ENCODE results near the gene FMO3.

DNA sequence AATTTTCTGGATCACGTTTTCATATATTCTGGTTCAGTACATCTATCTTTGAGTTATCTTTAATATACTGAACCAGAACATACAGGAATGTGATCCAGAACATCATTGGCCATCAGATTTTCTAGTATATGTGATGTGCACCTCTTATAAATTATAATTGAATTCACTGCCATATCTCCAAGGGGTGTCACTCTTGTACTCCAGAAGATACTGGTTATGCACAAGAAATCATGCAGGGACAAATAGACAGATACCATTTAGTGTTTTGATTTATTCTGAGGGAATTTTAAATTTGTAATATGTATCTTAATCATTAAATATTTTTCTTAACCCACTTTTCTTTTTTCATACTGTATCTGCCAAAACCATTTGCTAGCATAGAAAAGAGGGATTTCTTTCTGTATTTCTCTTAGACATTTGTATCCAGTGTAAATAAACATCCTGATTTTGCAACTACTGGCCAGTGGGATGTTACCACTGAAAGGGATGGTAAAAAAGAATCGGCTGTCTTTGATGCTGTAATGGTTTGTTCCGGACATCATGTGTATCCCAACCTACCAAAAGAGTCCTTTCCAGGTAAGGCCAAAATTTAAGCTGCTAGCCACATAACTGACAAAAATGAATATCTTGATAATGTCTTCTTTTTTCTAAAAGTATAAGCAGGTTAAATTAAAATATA is 16.7 kb downstream of the FMO3 start:
- TF ChIP-seq, protein P1, sequence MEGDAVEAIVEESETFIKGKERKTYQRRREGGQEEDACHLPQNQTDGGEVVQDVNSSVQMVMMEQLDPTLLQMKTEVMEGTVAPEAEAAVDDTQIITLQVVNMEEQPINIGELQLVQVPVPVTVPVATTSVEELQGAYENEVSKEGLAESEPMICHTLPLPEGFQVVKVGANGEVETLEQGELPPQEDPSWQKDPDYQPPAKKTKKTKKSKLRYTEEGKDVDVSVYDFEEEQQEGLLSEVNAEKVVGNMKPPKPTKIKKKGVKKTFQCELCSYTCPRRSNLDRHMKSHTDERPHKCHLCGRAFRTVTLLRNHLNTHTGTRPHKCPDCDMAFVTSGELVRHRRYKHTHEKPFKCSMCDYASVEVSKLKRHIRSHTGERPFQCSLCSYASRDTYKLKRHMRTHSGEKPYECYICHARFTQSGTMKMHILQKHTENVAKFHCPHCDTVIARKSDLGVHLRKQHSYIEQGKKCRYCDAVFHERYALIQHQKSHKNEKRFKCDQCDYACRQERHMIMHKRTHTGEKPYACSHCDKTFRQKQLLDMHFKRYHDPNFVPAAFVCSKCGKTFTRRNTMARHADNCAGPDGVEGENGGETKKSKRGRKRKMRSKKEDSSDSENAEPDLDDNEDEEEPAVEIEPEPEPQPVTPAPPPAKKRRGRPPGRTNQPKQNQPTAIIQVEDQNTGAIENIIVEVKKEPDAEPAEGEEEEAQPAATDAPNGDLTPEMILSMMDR (conservative IDR thresholded peaks at IDR 0.05; ENCODE audit: low read depth, low read length): no peak
- TF ChIP-seq RCOR1 (IDR thresholded peaks at IDR 0.05; ENCODE audit: insufficient replicate concordance, low read length) (no peak), POLR2A (IDR thresholded peaks at IDR 0.05; ENCODE audit: low read depth, low read length) (no peak), CHD1 (IDR thresholded peaks at IDR 0.05; ENCODE audit: low read depth, low read length) (no peak), MXI1 (IDR thresholded peaks at IDR 0.05; ENCODE audit: borderline replicate concordance, low read depth, low read length) (no peak), RAD21 (IDR thresholded peaks at IDR 0.05; ENCODE audit: low read length) (no peak), MAZ (IDR thresholded peaks at IDR 0.05; ENCODE audit: borderline replicate concordance, low read depth, low read length) (no peak), RFX5 (IDR thresholded peaks at IDR 0.05; ENCODE audit: low read depth, low read length) (no peak), CEBPB (IDR thresholded peaks at IDR 0.05; ENCODE audit: low read depth, low read length) (peak; percentile 62), SMC3 (IDR thresholded peaks at IDR 0.05; ENCODE audit: low read depth, low read length) (no peak), MAFK (IDR thresholded peaks at IDR 0.05; ENCODE audit: low read depth, low read length) (no peak)
- TF ChIP-seq, protein P2, sequence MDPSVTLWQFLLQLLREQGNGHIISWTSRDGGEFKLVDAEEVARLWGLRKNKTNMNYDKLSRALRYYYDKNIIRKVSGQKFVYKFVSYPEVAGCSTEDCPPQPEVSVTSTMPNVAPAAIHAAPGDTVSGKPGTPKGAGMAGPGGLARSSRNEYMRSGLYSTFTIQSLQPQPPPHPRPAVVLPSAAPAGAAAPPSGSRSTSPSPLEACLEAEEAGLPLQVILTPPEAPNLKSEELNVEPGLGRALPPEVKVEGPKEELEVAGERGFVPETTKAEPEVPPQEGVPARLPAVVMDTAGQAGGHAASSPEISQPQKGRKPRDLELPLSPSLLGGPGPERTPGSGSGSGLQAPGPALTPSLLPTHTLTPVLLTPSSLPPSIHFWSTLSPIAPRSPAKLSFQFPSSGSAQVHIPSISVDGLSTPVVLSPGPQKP (IDR thresholded peaks at IDR 0.05; ENCODE audit: borderline replicate concordance, low read depth, low read length): no peak
- TF ChIP-seq, protein P3, sequence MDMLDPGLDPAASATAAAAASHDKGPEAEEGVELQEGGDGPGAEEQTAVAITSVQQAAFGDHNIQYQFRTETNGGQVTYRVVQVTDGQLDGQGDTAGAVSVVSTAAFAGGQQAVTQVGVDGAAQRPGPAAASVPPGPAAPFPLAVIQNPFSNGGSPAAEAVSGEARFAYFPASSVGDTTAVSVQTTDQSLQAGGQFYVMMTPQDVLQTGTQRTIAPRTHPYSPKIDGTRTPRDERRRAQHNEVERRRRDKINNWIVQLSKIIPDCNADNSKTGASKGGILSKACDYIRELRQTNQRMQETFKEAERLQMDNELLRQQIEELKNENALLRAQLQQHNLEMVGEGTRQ (IDR thresholded peaks at IDR 0.05; ENCODE audit: low read depth, low read length): no peak
